NCI-H748 (cell line): ENCODE data around the gene SVOP.
"Not testable (repeated sequence)": the region's sequence is repeated elsewhere in the genome, so short reads cannot be mapped to it uniquely, and the experiment has no call there.

ENCODE experiments used
- DNase-seq: peaks from one replicate; lab custom pipeline; 2025; ENCODE audit not compliant: unreplicated experiment; lab: John Stamatoyannopoulos, UW

The SVOP gene

DNA sequence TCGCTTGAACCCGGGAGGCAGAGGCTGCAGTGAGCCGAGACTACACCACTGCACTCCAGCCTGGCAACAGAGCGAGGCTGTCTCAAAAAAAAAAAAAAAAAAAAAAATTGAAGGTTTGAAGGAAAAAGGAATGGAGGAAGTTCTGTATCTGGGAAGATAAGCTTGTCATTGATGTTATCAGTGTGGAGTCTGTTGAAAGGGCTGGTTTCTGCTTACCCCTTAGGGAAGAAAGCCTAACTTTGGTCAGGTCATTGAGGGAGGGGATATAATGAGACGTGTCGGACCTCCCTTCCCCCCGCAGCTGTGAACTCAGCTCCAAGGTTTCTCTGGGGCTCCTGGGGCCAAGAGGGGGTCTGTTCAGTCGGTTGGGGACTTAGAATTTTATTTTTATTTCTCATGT, 124.5 kb downstream of the SVOP start:
- no peak for DNase-seq

DNA sequence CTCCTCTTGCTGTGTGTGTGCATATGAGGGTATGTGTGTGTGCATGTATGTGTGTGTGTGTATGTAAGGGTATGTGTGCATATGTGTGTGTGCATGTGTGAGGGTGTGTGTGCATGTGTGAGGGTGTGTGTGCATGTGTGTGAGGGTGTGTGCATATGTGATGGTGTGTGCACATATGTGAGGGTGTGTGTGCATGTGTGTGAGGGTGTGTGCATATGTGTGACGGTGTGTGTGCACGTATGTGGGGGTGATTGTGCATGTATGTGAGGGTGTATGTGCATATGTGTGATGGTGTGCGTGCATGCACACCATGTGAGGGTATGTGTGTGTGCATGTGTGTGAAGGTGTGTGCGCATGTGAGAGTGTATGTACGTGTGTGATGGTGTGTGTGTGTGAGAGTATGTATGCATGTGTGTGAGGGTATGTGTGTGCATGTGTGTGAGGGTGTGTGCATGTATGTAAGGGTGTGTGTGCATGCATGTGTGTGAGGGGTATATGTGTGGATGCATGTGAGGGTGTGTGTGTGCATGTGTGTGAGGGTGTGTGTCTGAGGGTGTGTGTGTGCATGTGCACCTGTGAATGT, 125.6 kb downstream of the SVOP start:
- DNase-seq = no peak

DNA sequence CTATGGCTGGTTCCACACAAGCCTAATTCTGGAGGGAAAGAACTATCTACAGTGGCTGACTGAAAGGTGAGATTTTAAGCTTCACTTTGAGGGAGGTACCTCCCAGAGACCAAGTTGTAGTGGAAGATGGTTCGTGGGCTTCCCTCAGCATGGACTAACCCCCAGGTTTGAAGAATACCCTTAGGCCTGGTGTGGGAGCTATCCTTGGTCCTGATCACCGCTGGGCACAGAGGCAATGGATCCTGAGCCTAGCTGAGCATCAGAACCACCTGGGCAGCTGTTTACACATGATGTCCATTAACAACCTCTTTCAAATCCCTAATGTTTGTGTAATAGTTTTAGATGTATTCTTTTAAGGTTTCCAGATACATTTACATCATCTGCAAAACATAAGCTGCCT, 130.7 kb downstream of the SVOP start:
- DNase-seq = no peak

DNA sequence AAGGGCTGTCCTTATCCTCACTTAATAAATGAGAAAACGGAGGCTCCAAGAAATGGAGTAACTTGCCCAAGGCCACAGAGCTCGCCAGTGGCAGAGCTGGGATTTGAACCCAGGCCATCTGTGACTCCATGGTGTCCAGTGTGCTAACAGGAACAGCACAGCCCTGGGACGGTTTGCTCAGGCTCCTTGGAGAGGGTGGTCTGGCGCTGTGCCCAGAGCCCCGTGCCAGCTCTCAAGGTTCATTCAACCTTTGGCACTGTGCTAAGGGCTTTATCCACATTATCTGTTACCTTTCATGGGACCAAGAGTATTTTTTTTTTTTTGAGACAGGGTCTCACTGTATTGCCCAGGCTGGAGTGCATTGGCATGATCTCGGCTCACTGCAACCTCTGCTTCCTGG, 132.8 kb downstream of the SVOP start:
- no peak for DNase-seq

DNA sequence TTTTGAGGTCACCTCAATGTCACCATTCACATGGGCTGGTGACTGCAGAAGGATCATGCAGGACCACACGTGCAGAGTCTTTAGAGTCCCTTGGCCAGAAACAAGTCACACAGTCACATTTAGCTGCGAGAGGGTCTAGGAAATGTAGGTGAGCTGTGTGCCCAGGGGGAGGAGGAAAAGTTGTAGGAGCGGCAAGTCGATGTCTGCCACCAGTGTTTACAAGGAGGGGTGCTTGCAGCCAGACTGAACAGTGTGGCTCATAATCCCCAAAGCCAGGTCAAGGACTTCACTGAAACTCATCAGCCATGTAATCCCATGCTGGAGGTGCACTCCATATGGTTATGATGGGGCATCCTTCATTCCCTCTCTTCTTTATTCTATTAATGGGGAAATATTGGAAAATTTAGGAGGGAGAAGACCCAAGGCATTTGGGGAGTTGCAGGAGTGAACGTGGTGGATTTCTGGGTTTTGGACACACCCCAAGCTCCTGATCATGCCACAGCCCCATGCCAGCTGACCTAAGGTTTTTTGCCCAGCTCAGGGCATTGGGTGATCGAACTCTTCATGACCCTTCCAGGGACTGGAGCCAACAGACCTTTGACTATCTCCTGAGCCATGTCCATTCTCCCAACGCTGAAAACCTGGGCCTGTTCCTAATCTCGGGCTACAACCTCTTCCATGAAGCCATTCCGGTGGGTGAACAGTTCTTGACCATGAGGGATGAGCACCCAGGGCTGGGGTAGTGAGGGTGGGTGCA, 133.8 kb downstream of the SVOP start:
- DNase-seq = no peak

DNA sequence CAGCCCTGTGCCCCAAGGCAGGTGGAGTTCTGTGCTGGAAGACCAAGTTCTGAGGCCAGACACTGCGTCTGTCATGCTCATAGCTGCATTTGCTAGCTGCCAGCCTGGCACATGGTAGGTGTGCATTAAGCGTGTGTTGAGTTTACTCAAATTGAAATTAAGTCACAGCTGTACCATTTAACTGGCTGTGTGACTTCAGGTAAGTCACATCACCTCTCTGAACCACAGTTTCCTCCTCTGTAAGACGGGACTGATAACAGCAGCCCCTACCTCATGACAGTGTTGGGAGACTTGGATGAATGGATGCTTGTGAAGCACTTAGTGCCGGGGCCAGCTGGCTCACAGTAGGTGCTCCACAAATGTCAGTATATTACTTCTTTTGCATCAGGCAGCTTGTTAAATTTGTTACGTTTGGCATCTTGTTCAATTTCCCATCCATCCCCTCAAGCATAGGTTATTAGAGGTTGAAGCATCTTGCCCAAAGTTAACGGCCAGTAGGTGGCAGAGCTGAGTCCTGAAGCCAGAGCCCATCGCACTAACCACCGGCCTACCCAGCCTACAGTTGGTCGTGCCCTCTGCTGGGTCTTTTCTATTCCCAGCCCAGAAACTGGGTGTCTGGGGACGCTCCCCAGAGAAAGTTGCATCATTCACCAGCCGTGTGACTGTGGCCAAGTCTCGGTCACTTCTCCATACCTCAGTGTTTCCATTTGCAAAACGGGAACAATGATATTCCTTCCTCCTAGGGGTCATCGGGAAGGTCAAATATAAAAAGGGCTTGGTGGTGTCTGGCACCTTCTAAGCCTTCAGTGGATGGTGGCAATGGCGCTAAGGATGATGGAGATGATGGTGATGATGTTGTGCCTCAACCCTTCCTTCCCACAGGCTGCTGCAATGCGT, 136.5 kb downstream of the SVOP start:
- peak; percentile 43 for DNase-seq

DNA sequence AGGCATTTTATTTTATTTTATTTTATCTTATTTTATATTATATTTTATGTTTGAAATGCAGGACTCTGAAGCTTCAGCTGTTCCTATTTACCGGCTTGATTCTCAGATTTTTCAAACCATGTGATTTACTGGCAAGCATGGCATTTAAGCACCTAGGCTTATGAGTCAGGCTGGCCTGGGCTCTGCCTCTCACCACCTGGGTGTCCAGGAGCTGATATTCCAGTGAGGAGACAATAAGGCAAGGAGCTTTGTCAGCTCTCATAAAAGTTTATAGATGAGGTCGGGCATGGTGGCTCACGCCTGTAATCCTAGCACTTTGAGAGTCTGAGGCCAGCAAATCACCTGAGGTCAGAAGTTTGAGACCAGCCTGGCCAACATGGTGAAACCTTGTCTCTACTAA, 138.9 kb downstream of the SVOP start:
- DNase-seq = no peak

DNA sequence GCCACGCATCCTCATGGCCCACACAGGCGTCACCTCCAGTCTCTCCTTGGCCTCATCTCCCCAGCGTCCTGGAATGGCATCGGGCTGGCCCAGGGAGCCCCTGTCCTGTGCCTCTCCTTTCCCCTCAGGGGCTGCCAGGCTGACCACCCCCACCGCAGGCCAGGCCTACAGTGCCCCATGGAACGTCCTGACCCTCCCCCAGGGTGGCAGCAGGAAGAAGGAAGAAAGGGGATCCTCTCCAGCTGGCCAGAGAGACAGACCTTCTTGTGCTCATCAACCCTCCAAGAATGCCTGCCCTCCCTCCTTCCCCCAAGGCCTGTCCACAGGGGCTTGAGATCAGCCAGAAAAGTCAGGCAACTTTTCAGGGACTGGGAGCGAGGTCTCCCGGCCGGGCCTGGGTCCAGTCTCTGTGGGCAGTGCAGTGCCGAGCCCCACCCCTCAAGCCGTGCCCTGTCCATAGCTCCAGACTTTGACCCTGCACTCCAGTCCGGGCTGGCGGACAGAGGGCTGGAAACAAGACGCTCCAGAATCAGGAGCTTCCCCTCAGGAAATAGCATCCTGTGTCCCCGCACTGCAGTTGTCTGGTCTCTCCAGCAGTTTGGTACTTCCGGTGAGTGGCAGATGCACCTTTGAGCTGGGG, 141.1 kb downstream of the SVOP start, which contains the start of gene DAO:
TSS of gene DAO (plus strand) at position 478 of the 640 bp plus-strand sequence. CDS start 4,915 bp downstream, outside the sequence.
- no peak for DNase-seq

DNA sequence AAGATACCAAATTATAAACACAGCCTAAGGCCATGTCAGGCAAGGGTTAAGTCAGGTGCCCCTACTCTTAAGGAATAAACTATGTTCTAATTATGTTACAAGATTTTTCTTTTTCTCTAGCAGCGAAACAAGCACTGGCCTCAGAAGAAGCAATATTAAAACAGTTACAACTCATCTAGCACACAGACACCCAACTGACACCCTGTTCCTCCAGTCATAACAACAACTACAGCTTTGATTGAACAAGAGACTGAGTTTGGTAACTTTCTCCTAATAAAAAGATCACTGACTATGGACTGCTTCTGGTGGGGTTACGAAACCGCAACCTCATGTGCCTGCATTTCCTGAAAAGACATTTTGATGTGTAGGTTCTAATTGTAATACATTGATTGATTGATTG, 144.3 kb downstream of the SVOP start:
- DNase-seq = no peak

DNA sequence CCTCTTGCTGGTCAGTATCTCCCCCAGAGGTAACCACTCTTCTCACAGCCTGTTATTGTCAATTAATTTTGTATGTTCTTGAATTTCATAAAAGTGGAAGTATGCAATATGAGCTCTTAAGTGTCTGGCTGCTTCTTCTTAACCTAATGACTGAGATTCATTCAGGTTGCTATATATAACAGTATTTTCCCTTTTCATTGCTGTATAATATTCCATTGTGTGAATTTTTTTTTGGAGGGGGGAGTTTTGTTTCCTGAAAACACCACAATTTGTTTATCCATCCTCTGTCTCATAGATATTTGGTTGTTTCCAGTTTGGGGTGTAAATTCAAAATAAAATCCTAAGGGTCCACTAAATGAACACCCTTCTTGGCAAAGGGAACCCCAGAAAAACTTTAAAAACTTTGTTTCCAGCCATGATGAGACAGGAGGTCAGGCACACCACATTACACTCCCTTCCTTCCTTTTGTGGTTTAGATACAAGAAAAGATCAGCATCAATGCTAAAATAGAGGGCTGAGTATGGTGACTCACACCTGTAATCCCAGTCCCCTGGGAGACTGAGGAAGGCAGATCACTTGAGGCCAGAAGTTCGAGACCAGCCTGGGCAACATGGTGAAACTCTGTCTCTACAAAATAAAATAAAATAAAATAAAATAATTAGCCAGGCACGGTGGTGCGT, 145.0 kb downstream of the SVOP start:
- DNase-seq = no peak

DNA sequence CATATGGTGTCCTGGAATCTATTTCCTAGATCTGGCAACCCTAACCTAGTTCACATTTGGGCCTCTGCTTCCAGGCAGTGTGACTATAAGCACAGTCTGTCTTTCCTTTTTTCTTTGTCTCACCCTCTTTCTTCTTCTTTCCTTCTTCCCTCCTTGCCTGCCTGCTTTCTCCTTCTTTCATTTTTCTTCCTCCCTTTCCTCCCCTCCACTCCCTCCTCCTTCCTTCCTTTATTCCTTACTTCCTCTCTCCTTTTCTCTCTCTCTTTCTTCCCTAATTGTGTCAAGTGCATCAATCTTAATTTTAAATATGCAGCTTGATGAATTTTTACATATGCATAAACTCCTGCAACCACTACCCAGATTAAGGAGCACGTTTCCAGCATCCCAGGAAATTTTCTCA, 145.6 kb downstream of the SVOP start:
- DNase-seq = no peak

DNA sequence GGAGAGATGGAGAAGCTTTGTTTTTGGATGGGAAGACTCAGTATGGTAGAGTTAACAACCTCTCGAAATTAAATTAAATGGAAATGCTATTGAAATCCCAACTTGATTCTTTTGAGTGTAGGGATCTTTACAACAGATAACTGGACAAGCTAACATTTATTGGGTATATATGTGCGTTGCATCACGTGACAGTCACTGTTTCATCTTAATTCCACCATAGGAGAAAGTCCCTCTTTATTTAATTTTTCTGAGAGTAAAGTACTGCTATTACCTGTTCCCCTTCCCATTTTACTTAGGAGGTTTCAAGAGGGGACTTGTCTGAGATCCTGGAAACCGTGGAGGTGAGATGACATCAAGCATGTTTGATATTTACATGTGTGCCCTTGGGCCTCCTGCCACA, 152.1 kb downstream of the SVOP start:
- no peak for DNase-seq

DNA sequence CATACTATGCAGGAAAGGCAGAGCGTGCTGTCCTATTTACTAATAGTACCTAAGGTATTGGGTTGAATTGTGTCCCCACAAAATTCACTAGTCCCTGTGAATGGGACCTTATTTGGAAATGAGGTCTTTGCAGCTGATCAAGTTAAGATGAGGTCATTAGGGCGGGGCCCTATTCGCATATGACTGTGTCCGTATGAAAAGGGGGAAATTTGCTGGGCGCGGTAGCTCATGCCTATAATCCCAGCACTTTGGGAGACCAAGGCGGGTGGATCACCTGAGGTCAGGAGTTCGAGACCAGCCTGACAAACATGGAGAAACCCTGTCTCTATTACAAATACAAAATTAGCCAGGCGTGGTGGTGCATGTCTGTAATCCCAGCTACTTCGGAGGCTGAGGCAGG, 154.8 kb downstream of the SVOP start:
- peak; percentile 4 for DNase-seq

DNA sequence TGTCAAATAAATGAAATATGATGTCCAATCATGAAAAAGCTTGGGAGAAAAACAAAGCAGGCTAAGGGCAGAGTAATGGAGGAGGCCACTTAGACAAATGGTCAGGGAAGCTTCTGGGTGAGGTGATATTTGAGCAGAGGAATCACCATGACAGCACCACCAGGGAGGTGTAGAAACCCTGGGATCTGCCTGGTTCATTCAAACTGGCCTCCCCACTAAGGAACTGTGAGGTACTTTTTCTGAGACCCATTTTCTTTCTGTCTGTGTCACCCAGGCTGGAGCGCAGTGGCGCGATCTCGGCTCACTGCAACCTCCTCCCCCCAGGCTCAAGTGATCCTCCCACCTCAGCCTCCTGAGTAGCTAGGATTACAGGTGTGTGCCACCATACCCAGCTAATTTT, 155.7 kb downstream of the SVOP start:
- no peak for DNase-seq

DNA sequence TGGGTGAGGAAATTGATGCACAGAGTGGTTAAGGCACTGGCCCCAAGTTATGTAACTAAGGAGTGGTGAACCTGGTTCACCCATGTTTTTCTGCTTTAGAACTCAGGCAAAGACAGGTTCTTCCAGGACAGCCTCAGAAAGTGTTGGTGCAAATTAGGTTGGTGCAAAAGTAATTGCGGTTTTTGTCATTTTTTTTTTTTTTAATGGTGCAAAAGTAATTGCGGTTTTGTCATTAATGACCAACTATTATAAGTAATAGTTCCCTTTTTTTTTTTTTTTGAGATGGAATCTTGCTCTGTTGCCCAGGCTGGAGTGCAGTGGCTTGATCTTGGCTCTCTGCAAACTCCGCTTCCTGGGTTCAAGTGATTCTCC, 158.3 kb downstream of the SVOP start:
- DNase-seq = no peak

DNA sequence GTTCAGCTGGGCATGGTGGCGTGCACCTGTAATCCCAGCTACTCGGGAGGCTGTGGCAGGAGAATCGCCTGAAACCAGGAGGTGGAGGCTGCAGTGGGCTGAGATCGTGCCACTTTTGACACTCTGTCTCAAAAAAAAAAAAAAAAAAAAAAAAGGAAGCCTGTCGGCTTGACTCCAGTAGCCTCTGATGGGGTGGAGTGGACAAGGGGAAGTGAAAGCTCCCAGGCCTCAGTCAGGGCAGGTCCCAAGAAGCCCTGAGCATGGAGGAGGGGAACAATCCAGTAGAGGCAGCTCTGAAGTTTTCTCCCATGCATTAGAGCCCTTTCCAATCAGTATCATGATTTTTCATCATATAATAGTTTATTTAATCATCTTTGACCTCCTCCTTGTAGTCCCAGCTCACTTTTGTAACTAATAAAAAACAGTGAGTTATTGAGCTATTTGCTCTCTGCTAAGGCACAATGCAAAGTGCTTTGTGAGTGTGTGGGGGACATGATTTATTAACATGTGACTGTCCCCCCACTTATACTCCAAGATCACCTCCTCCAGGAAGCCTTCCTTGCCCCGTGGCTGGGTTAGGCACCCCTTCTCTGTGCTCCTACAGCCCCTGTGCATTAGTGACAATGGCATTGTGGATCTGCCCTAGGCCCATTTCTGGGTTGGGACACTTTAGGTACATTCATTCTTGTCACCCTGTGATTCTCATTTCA, 158.8 kb downstream of the SVOP start:
- no peak for DNase-seq

DNA sequence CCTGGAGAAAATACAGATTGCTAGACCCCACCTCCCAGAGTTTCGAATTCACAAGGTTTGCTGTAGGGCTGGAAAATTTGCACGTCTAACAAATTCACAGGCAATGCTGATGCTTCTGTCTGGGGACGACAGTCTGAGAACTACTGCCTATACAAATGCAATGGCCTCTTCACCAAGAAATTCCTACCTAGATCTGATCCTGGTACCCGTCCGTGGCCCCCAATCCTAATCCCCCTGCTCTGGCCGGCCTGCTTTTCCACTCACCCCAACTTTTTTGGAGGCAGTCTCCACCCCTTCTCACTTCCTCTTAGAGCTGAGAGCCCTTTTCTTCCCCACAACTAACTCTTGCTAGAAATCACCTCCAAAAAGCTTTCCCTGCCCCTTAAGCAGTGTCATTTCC, 160.4 kb downstream of the SVOP start:
- DNase-seq = no peak

DNA sequence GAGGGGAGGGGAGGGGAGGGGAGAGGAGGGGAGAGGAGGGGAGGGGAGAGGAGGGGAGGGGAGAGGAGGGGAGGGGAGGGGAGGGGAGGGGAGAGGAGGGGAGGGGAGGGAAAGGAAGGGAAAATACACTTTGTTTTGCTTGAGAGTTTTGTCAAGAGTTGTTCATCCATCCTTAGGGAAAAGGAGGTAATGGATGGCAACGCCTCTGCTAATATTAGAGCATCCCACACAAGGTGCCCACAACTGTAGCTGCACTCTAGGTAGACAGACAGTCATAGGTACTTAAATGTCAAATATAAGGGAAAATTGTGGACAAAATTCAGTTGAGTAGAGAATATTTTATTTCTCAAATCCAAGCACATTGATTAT, 161.0 kb downstream of the SVOP start:
- no peak for DNase-seq

DNA sequence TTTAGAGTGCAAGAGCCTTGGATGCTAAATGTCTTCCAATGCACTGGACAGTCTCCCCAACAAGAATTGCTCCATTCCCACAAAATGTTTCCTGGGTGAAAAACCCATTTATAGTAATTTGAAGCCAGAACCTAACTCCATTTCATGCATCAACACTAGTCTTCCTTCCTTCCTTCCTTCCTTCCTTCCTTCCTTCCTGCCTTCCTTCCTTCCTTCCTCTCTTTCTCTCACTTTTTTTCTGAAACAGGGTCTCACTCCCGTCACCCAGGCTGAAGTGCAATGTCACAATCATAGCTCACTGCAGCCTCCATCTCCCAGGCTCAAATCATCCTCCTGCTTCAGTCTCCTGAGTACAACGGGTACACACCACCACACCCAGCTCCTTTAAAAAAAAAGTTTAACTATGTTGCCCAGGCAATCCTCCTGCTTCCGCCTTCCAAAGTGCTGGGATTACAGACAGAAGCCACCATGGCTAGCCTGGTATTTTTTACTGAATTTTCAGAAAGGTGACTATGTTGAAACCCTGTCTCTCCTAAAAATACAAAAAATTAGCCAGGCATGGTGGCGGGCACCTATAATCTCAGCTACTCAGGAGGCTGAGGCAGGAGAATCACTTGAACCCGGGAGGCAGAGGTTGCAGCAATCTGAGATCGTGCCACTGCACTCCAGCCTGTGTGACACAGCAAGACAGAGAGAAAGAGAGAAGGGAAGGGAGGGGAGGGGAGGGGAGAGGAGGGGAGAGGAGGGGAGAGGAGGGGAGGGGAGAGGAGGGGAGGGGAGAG, 161.5 kb downstream of the SVOP start:
- not testable (repeated sequence) for DNase-seq
